Mesodermal cell (in vitro differentiated cells): ENCODE data around the gene SETD4.

Experiments
- H3K27ac ChIP-seq: 2 replicates; pipeline ENCODE4 v1.7.0; 2013; ENCODE audit warnings: mild to moderate bottlenecking, low read depth, low read length, moderate library complexity; ENCODE audit not compliant: severe bottlenecking
- H3K36me3 ChIP-seq: 2 replicates; pipeline ENCODE4 v1.7.1; 2013; ENCODE audit warnings: mild to moderate bottlenecking, low read length, moderate library complexity; ENCODE audit not compliant: control insufficient read depth, insufficient read depth
- H3K4me1 ChIP-seq: one replicate; pipeline ENCODE4 v1.7.1; 2013; ENCODE audit warnings: mild to moderate bottlenecking, low read length; ENCODE audit not compliant: insufficient read depth, control insufficient read depth, poor library complexity, severe bottlenecking
- H3K4me3 ChIP-seq: 2 replicates; pipeline ENCODE4 v1.7.0; 2013; ENCODE audit warnings: low read length, control low read depth, mild to moderate bottlenecking; ENCODE audit not compliant: insufficient read depth, poor library complexity, severe bottlenecking; ENCODE audit errors: extremely low read depth
- H3K9me3 ChIP-seq: 2 replicates; pipeline ENCODE4 v1.7.1; 2013; ENCODE audit warnings: mild to moderate bottlenecking, low read length, moderate library complexity; ENCODE audit not compliant: control insufficient read depth
- WGBS, 2 experiments: methylation state at CpG; one replicate each; pipeline ENCODE4 v1.1.5; 2013; ENCODE audit warnings: missing lambda C conversion rate in 2 of 2; ENCODE audit not compliant: insufficient coverage in 2 of 2; 5-methylcytosine and 5-hydroxymethylcytosine counted together

The SETD4 gene

GRCh38 chr21:36044056-36044455 lies 16.3 kb downstream of the SETD4 start:
- H3K36me3 ChIP-seq, result peaks cover 87% of the 10 kb centered on the region
- no peak overlapping the region for H3K4me3 ChIP-seq
- H3K9me3 ChIP-seq, result no peaks in the 10 kb centered on the region
- no peak overlapping the region for H3K27ac ChIP-seq
- H3K4me1 ChIP-seq, result no peaks in the 10 kb centered on the region
- WGBS, 2 experiments, result 90 to 92% methylated on average over 9 to 10 of the region's 10 CpGs

DNA sequence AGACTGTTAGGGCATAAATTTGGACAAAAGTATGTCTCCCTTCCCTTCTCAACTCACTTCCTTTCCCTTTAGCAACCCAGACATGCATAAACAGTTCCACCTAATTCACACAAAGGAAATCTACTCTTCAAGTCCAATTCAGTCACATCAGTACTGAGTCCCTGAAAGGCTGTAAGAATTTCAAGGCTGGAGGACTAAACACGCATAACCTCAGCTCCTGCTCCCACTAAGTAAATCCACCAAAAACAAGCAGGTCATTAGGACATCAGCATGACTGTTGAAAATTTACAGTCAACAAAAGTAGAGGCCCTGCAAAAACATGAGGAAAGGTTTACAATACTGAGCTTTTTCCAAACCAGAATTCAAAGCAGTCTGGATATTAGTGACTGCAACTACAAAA lies 18.4 kb downstream of the SETD4 start:
- Histone ChIP-seq H3K9me3 (no peaks in the 10 kb centered on the region), H3K4me1 (no peaks in the 10 kb centered on the region), H3K27ac (no peak overlapping the region), H3K4me3 (no peak overlapping the region), H3K36me3 (peaks cover 89% of the 10 kb centered on the region)
- WGBS, 2 experiments, result 100% methylated on average over 1 of the region's 1 CpG

DNA sequence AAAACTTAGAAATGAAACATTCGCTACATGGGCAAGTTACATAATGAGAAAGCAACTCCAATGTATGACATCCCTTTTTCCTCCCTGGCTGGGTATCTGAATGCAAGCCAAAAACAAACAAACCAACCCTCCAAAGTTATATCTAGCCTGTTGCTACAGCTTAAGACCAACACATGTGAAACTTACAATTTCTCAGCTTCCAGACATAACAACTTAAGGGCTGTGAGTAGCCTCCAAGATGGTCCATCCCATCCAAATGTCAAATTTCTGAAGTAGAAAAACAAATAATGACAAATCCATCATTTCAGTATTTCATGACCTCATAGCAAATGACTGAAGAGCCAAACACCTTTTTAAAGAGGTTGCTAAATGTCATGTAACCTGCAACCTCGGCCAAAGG lies 19.9 kb downstream of the SETD4 start:
- Histone ChIP-seq H3K4me3 (no peak overlapping the region), H3K36me3 (peaks cover 90% of the 10 kb centered on the region), H3K9me3 (no peaks in the 10 kb centered on the region), H3K27ac (no peak overlapping the region), H3K4me1 (no peaks in the 10 kb centered on the region)
- WGBS, 2 experiments, result 89 to 92% methylated on average over 2 of the region's 2 CpGs

DNA sequence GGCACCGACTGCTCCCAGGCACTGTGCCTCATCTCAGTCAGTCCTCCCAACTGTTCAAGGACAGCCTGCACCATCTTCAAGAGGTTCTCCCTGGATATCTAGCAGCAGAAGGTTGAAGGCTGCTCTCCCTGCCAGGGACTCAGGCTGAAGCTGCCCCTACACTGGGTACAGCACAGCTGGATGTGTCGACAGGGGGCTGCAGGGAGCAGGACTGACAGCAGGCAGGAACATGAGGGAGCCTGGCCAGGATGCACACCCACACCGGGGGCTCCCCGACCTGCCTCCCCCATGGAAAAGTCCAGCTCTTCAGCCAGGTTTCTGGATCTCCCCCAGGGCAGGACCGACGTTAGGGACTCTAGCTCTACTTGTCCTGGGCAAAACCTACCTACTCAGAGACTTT lies 20.5 kb downstream of the SETD4 start:
- WGBS, 2 experiments, result 94 to 97% methylated on average over 4 to 6 of the region's 6 CpGs
- Histone ChIP-seq H3K36me3 (peaks cover 89% of the 10 kb centered on the region), H3K4me1 (no peaks in the 10 kb centered on the region), H3K4me3 (no peak overlapping the region), H3K9me3 (no peaks in the 10 kb centered on the region), H3K27ac (no peak overlapping the region)

DNA sequence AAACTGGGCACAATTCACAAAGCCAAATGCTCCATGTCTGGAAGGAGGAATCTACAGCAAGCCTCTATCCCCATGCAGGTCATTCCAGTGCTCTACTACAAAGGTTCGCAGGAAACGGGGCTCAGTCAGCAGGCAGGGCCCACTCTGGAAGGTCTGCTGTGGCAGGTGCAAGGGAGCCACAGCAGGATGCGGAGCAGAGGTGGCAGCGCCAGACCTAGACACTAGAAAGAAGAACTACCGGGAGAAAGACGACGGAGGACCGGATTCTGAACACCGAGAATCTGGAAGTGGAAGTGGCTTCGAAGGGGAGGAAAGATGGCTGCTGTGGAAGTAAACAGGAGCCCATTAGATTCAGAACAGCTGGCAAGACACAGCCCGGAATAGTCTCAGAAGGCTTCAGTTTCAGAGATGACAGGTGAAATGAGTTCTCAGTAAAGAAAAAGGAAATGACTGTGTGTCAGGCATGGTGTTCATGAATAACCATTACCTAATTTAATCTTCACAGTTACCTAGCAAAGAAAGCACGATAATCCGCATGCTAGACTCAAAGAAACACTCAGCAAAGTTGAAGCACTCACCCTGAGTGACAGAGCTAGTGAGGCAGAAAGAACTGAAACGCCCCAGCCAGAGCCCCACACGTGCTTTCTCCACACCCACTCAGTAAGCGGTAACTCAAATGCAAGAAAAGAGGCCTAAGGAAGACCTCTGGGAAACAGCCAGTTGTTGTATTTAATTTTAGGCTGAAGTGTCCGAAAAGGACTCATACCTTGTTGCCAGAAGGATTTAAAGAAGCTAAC lies 21.4 kb downstream of the SETD4 start:
- H3K4me3 ChIP-seq, result no peak overlapping the region
- H3K9me3 ChIP-seq, result no peaks in the 10 kb centered on the region
- H3K4me1 ChIP-seq, result no peaks in the 10 kb centered on the region
- no peak overlapping the region for H3K27ac ChIP-seq
- 93% methylated on average over 10 to 14 of the region's 17 CpGs for WGBS, 2 experiments
- peaks cover 80% of the 10 kb centered on the region for H3K36me3 ChIP-seq

DNA sequence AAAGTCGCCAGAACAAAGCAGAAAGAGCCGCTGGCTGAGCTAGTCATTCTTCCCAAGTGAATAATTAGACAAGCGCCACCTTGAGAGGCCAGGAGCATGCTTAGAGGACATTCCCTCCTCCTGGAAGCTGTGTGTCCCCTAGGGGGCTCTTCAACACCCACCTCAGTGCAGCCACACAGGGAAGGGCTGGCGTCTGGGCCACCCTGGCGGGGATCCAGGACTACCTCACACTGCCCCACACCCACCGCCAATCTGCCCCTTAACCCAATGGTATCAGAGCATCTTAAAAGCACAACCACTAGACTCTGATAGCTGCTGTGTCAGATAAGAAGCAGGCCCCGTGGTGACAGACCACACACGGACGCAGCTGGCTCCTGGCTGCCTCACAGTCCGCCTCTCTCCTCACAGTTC lies 24.9 kb downstream of the SETD4 start:
- Histone ChIP-seq H3K4me1 (no peaks in the 10 kb centered on the region), H3K27ac (no peak overlapping the region), H3K9me3 (no peaks in the 10 kb centered on the region), H3K4me3 (no peak overlapping the region), H3K36me3 (peaks cover 55% of the 10 kb centered on the region)
- 80 to 85% methylated on average over 10 of the region's 10 CpGs for WGBS, 2 experiments

GRCh38 chr21:36034211-36034913 lies 26.0 kb downstream of the SETD4 start:
- Histone ChIP-seq H3K4me1 (no peaks in the 10 kb centered on the region), H3K4me3 (no peak overlapping the region), H3K27ac (no peak overlapping the region), H3K9me3 (no peaks in the 10 kb centered on the region), H3K36me3 (peaks cover 46% of the 10 kb centered on the region)
- 84 to 91% methylated on average over 10 to 14 of the region's 16 CpGs for WGBS, 2 experiments

DNA sequence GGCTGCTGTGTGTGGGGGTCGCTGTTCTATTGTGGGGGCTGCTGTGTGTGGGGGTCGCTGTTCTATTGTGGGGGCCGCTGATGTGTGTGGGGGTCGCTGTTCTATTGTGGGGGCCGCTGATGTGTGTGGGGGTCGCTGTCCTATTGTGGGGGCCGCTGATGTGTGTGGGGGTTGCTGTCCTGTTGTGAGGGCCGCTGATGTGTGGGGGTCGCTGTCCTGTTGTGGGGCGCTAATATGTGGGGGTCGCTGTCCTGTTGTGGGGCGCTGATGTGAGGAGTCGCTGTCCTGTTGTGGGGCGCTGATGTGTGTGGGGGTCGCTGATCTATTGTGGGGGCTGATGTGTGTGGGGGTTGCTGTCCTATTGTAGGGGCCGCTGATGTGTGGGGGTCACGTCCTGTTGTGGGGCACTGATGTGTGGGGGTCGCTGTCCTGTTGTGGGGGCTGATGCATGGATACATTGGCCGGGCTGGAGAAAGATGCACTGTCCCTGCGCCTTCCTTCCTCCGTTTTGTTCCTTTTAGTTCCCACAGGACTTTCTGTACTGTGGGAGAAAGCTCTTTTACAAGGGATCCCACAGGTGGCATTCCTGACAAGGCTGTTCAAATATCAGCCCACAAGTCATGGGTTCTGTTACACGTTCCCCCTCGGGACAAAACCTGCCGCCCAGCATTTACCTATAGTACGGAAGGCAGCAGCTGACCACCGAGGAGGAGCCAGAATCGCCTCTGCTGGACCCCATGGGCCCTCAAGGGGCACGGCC lies 27.5 kb downstream of the SETD4 start:
- WGBS, 2 experiments, result 89 to 97% methylated on average over 10 to 18 of the region's 28 CpGs
- Histone ChIP-seq H3K4me3 (no peak overlapping the region), H3K9me3 (no peaks in the 10 kb centered on the region), H3K27ac (no peak overlapping the region), H3K36me3 (peaks cover 31% of the 10 kb centered on the region), H3K4me1 (no peaks in the 10 kb centered on the region)

DNA sequence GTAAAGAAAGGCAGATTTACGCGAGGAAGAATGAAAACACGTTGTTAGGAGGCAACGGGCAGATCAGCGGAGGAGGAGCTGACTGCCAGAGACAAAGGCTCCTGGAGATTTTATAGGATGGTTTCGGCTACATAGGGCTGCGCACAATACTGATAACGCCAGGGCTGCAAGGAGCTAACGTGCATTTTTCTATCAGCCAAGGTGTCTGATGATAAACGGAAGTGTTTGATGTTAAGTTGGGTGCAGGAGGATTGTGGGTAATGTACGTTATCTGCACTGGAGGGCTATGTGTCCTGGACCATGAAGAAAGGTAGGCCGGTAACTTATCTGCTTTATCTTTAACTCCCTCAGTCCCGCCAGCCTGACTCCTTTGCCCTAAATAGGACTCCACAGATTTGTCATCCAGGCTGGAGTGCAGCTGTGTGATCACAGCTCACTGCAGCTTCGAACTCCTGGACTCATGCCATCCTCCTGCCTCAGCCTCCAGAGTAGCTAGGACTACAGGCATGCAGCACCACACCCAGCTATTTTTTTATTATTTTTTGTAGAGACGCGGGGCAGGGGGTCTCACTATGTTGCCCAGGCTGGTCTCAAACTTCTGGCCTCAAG lies 29.6 kb downstream of the SETD4 start:
- Histone ChIP-seq H3K4me1 (no peaks in the 10 kb centered on the region), H3K4me3 (no peak overlapping the region), H3K9me3 (no peaks in the 10 kb centered on the region), H3K36me3 (peaks cover 13% of the 10 kb centered on the region), H3K27ac (no peak overlapping the region)
- WGBS, 2 experiments, result 84 to 86% methylated on average over 12 to 16 of the region's 16 CpGs

DNA sequence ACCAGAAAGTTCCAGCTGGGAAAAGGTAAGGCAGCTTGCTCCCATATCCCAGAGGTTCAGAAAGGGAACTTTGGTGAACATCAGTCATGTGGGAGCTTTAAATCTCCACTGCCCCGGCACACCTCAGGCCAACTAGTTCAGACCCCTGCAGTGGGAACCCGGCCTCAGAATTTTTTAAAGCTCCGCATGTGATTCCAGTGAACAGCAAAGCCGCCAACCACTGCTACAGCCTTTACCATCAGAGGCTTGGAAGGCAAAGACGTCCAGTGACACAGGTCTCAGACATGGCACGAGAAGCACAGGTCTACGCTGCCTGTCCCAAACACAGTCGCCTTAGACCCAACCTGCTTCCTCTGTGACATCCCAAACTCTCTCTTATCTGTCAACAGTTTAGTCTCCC lies 31.0 kb downstream of the SETD4 start:
- Histone ChIP-seq H3K27ac (no peak overlapping the region), H3K4me3 (no peak overlapping the region), H3K36me3 (peaks cover 6% of the 10 kb centered on the region), H3K9me3 (no peaks in the 10 kb centered on the region), H3K4me1 (no peaks in the 10 kb centered on the region)
- WGBS, 2 experiments, result 91 to 95% methylated on average over 7 to 8 of the region's 8 CpGs
